Loucy (cell line): ENCODE measurements around the gene BMERB1.

Experiments
- EZH2phosphoT487 ChIP-seq: fragments of 200-600 bp; IDR thresholded peaks from 2 replicates; pipeline ENCODE4 v1.6.1; 2018; ENCODE audit warnings: antibody characterized with exemption, mild to moderate bottlenecking, moderate library complexity, borderline replicate concordance
- TF ChIP-seq, protein P1 (sequence below): fragments of 200-600 bp; sonication (generic); conservative IDR thresholded peaks from 2 replicates; pipeline ENCODE4 v1.5.1; 2014; ENCODE audit warnings: mild to moderate bottlenecking, antibody characterized with exemption, low read length

- TF ChIP-seq, protein P1, sequence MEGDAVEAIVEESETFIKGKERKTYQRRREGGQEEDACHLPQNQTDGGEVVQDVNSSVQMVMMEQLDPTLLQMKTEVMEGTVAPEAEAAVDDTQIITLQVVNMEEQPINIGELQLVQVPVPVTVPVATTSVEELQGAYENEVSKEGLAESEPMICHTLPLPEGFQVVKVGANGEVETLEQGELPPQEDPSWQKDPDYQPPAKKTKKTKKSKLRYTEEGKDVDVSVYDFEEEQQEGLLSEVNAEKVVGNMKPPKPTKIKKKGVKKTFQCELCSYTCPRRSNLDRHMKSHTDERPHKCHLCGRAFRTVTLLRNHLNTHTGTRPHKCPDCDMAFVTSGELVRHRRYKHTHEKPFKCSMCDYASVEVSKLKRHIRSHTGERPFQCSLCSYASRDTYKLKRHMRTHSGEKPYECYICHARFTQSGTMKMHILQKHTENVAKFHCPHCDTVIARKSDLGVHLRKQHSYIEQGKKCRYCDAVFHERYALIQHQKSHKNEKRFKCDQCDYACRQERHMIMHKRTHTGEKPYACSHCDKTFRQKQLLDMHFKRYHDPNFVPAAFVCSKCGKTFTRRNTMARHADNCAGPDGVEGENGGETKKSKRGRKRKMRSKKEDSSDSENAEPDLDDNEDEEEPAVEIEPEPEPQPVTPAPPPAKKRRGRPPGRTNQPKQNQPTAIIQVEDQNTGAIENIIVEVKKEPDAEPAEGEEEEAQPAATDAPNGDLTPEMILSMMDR: no peak
- TF ChIP-seq EZH2phosphoT487: no peak
Measured at GRCh38 chr16:15585956-15586355, 151.6 kb downstream of the BMERB1 start.
